DMS 273 treated with DMSO at 0.1 percent for 48 hours (cell line): ENCODE data around the gene TEX2.

Experiments
- DNase-seq: peaks from one replicate; lab custom pipeline; 2025; lab: John Stamatoyannopoulos, UW

TEX2 gene

DNA sequence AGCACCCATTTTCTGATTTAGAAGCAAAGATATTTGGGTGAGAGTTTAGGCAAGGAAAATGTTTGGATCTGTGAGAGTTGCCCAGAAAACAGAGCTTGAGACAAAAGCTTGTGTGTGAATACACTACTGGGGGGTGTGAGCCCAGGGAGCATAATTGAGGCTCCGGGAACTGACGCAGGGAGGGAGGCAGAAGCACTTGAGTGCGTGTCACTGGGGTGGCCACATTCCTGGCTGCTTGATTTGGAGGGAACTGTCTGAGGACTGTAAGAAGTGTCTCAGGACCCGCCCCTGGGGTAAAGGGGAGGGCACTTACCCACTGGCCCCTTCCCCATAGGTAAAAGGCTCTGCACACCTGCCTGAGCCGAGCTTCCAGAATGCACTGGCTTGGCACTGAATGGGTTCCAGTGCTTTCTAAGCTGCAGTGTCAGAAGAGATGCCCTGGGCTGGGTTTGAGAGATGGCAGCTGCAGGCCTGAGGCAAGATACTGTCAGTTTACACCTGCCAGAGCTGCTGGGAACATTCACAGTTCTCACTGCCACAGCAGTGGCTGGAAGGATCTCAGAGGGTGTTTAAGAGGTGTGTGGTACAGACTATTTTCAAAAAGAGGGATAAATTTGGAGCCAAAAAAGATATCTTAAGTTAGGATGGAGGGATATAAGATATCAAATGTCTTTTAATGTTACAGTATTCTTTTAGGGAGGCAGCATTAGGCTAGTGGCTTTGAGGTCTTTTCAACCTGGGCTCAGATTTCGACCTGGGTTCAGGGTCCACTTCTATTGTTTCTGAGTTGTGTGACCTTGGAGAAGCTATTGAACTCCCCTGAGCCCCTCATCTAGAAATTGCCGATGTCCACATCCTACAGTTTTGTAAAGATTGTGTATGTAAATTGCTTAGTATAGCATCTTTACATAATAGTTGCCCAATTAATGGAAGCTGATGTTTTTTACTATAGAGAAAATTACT lies 6.9 kb upstream of the TEX2 start:
- no peak for DNase-seq

DNA sequence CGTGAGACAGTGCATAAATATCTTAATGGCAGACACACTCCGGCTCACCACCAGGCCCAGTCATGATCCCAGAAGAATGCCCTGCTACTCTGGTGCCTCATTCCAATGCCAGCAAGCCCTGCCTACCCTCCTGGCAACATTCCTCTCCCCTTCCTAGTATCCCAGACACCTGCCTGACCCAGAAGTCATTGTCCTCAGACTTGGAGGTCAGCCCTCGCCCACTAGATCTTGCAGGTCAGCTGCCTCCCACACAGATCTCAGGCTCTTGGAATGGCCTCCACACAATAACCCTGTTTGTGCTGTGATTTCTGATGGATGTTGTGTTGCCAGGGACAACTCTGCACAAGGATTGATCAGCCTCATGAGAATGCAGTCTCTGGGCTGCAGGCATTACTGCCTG lies 1.8 kb upstream of the TEX2 start:
- DNase-seq = no peak

DNA sequence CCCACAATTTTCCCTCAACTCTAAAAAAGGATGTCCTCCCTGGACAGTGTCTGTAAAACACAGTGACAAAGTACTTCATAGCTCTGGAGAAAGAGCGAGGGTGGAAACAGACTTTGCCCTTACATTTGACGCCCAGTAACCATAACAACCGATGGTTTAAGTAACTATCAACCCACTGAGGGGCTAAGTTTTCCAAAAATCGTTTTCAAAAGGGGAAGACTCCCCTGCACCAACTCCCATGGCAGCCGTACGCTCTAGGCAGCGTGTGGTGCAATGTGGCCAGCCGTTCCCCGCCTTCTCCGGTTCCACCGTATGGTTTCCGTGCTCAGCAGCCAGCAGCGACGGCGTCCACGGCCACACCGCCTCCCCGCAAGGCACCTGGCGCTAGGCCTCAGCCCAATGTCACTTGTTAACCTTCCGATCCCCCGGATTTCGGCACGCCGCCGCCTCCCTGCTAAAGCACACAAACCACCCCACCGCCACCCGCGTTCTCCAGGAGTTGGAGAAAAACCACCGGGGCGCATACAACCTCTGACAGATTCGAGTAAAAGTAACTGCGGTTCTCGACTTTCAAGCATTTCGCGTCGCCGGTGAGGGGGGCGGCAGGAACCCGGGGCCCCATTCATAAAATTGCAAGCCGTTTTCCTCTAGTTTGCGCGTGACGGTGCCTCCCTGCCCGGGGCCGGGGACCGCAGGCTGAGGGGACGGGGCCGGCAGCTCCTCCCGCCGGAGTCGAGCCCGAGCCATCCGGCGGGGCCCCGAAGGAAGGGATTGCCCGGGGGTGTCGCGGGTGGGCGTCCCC lies 661 bp downstream of the TEX2 start:
- peak; percentile 15 for DNase-seq

DNA sequence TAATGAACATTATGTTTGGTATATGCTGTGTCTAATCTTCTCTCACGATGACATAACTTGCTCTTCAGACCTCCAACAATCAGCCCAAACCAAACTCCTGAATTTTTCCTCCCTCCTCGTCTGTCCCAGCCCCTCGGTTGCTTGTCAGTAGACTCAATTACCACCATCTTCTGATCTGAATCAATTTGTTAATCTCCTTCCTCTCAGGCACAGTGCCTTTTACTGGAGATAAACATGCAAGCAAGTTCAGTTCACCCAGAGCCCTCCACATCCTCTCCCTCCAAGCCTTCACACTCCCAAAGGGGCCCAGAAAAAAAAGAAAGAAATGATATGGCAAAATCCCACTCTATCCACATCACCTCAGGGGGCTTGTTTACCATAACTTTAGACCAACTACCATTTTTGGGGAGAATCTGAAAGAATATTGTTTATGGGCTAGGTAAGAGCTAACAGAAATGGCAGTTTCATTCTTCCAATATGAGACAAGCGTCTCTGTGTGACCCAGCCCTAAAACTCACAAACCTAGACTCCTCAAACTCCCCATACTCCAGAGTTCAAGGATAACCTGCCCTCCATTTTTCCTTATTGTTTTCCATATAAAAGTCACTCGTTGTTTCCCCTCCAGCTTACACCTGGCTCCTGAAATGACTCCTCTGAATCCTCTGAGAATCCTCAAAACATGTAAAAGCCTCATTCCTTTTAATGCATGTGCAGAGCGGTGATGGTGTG lies 1.5 kb downstream of the TEX2 start:
- DNase-seq = no peak

GRCh38 chr17:64260886-64261285 lies 2.2 kb downstream of the TEX2 start:
- DNase-seq = no peak

GRCh38 chr17:64259922-64260321 lies 3.1 kb downstream of the TEX2 start:
- DNase-seq = no peak

DNA sequence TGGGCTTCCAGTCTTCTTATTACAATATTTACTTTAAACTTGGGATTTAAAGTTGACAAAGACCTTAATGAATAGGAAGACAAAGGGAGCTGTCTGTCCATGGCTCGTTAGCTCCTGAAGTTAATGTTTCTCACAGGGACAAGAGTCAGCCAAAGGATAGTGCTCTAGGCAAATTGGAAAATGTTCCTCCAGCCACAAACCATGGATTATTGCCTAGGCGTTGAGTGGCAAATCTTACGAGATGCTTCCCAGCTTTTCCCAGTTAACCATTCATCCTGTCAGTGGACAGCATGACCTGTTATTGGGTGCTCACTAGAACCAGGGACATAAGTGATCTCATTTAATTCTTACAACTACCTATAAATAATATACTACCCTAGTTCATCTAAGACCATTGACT lies 3.6 kb downstream of the TEX2 start:
- DNase-seq = no peak

DNA sequence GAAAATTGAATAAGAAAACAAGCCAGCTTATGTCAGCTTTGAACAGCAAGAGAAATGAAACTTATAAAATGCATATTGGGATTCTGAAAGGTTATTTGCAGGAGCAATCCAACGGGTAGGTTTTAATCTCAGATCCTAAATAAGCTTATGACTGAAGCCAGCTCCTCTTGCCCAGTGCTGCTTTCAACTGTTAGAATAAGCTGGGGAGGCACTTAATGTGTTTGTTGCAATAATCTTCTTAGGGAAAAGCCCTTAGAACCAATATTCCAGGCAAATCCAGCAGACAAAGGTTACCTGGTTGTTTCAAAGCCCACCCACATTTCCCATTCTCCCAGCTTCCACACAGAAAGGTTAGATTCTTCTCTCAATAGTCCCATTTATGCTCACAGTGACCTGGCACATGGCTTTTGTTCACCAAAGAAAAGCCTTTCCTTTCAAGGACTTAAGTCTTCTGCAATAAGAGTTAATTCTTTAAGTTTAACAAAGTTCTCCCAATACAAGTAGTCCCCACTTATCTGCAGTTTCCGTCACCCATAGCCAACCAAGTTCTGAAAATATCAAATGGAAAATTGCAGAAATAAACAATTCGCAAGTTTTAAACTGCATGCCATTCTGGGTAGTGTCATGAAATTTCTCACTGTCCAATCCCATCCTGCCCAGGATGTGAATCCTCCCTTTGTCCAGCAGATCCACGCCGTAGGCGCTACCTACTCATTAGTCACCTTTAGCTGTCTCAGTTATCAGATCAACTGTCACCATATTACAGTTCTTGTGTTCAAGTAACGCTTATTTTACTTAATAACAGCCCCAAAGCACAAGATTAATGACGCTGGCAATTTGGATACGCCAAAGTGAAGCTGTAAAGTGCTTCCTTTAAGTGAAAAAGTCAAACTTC lies 5.9 kb downstream of the TEX2 start:
- no peak for DNase-seq

DNA sequence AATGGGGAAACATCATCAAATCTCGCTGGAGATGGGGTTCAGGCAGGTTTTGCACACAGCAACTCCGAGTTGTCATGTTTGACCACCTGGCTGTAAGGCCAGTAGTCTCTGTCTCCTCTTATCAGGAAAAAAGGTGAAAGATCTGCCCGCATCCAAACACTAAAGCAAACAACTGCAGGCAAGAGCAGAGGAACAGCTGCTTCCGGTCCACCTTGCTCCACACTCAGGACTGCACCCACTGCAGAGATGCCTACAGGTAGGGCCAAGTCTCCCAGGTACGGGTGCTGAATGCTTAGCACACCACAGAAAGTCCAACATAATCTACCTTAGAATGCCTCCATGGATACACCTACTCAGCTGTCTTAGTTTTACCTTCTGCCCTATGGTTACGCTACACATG lies 7.3 kb downstream of the TEX2 start:
- no peak for DNase-seq

GRCh38 chr17:64254755-64255154 lies 8.3 kb downstream of the TEX2 start:
- no peak for DNase-seq

GRCh38 chr17:64253470-64253869 lies 9.6 kb downstream of the TEX2 start:
- no peak for DNase-seq

DNA sequence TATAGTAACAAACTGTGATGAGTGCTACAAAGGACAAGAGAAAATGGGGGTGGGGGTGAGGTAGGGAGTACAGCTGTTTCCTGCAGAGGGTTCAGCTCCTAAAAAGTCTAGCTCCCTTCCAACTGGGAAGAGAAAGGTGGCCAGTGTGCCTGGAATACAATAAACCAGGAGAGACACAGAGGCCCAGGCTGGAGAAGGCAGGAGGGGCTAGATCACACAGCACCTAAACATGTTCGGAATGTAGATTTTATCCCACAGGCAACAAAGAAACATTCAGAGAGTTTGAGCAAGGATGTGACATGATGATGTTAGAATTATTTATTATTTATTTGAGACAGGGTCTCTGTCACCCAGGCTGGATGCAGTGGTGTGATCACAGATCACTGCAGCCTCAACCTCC lies 10.2 kb downstream of the TEX2 start:
- DNase-seq = no peak

DNA sequence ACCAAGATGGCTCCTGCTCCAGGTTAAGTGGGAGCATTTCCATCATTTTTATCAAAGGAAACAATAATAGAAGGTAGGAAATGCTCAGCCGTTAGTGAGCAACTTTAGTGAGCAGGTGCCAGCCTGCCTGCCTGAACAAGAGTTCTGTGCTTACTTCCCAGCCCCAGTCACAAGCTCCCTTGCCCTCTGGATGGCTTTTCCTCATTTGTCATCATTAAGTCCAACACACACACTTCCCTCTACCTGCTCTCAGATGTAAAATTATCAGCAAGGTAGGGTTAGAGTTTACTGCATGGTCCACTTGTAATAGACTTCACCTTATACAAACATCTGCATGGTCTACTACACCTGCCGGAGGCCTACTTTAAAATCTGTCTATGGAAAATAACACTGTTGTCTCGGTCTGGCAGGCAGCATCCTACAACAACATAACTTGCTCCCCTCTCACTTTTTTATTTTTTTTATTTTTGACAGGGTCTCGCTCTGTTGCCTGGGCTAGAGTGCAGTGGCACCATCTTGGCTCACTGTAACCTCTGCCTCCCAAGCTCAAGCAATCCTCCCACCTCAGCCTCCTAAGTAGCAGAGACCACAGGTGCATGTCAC lies 12.7 kb downstream of the TEX2 start:
- no peak for DNase-seq

- no peak for DNase-seq
These were observed 15.2 kb downstream of the TEX2 start for GRCh38 chr17:64247836-64248235.

DNA sequence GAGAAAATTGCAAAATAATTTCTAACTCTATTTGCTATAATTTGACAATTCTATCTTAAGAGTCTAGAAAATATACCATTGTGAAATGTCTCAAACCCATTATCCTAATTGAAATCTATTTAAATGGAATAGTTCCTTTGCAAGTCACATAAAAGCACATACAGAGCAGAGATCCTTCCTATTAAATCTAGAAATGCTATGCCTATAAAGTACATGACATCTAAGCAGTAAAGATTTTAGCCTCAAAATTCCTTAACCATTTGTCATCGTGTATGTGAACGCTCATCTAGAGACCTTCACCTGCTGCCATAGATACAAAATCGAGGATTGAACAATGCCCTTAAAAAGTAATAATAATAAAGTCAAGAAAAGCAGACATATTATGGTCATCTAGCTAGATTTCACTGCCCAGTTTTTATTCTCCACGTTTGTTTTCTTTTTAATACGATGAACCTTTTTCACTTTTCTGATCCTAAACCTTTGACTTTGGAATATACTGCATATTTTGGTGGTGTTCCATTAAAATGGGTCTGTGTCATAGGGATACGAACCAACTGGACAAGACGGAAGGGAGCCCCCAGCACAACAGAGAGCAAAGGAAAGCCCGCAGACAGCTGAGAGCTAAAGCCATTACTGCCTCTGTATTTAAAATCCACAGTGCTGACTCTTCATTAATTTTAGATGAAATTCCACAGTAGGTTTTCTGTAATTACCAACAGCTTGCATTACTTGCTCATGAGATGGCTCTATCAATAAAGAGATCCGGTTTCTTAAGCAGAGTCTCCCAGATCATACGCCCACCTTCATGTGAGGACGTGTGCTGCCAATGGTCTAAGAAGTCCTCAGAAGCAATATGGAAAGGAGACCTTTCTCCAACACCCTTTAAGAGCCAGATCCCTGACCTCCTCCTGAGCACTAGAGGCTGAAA lies 17.6 kb downstream of the TEX2 start:
- DNase-seq = no peak

GRCh38 chr17:64244165-64244564 lies 18.9 kb downstream of the TEX2 start:
- no peak for DNase-seq

GRCh38 chr17:64243340-64243739 lies 19.7 kb downstream of the TEX2 start:
- DNase-seq = no peak

- no peak for DNase-seq
These were observed 20.4 kb downstream of the TEX2 start for GRCh38 chr17:64242633-64243032.

DNA sequence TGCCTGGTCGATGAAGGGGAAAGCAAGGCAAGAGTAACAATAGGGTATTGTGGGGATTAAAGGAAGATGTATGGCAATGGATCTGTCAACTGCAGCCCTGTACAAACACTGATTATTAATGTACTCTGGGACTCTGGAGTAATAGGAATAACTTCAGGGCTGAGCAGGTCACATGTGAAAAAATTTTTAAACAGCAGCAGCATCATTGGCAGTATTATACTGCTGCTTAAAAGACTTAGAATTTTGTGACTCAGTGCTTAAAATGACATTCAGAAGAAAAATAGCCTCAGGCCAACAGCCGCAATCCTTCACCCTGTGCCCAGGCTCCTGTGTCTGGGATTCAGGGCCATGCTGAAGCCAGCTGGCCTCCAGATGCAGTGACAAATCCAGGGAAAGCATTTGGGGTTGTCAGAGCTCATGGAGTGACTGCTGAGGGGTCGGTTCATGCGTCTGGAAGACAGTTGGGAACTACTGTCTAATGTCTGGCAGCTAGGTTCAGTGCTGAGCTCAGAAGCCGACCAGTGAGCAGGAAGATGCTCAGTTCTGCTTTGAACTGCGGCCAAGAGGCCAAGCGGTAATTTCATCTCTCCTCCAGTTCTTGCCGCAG lies 22.2 kb downstream of the TEX2 start:
- no peak for DNase-seq
